WTC11 (cell line): Measurements from ENCODE around the gene METTL25B. TPM values are rescaled to one million over a fixed set of nuclear protein-coding genes. Genes with fewer than 3 reads are reported as not detected.

Experiments
- ATAC-seq: fragments of 200-7000 bp; cut with Tn5 transposase; 2 replicates; pipeline ENCODE4 v1.10.0; 2021; ENCODE audit warnings: mild to moderate bottlenecking, moderate library complexity
- CTCF ChIA-PET: fragments of 300-600 bp; sonication (Branson Sonifier 250); formaldehyde crosslinking; loops from one replicate; lab custom pipeline; 2021; ENCODE audit warnings: antibody characterized with exemption; lab: Charles Lee
- POLR2A ChIA-PET: fragments of 350-600 bp; sonication (Branson Sonifier 250); formaldehyde crosslinking; loops from one replicate; lab custom pipeline; 2021; ENCODE audit warnings: antibody characterized with exemption; lab: Charles Lee
- DNase-seq: peaks from one replicate; pipeline ENCODE4 v3.0.0; 2021; ENCODE audit warnings: low spot score
- H3K27ac Mint-ChIP-seq: 2 replicates; pipeline ENCODE4 v1.8.0; 2021; ENCODE audit warnings: mixed read lengths
- H3K27me3 Mint-ChIP-seq: 2 replicates; pipeline ENCODE4 v1.8.0; 2021; ENCODE audit warnings: low read depth, mild to moderate bottlenecking, moderate library complexity, mixed read lengths
- H3K36me3 Mint-ChIP-seq: 2 replicates; pipeline ENCODE4 v1.8.0; 2021; ENCODE audit warnings: mixed read lengths
- H3K4me1 Mint-ChIP-seq: 2 replicates; pipeline ENCODE4 v1.8.0; 2022; ENCODE audit warnings: mixed read lengths
- H3K4me3 Mint-ChIP-seq: 2 replicates; pipeline ENCODE4 v1.8.0; 2021; ENCODE audit warnings: mild to moderate bottlenecking, moderate library complexity, mixed read lengths
- H3K9me3 Mint-ChIP-seq: 2 replicates; pipeline ENCODE4 v1.8.0; 2021; ENCODE audit warnings: mixed read lengths
- ATF1 ChIP-seq: sonication (generic); formaldehyde crosslinking; IDR thresholded peaks from 2 replicates; pipeline ENCODE4 v1.8.1; 2023; ENCODE audit warnings: mild to moderate bottlenecking, moderate library complexity, missing genetic modification reagents
- ATF2 ChIP-seq: sonication (generic); formaldehyde crosslinking; IDR thresholded peaks from 2 replicates; pipeline ENCODE4 v1.8.1; 2022; ENCODE audit warnings: low read depth, missing genetic modification reagents, borderline replicate concordance
- ATF3 ChIP-seq: sonication (generic); formaldehyde crosslinking; conservative IDR thresholded peaks from 2 replicates; pipeline ENCODE4 v1.8.1; 2022; ENCODE audit warnings: mild to moderate bottlenecking, missing genetic modification reagents
- CREB1 ChIP-seq: sonication (generic); formaldehyde crosslinking; IDR thresholded peaks from 2 replicates; pipeline ENCODE4 v1.8.0; 2023; ENCODE audit warnings: mild to moderate bottlenecking, missing genetic modification reagents
- ELF4 ChIP-seq: sonication (generic); formaldehyde crosslinking; IDR thresholded peaks from 2 replicates; pipeline ENCODE4 v1.8.1; 2022; ENCODE audit warnings: low read depth, mild to moderate bottlenecking, moderate library complexity, missing genetic modification reagents
- EMX1 ChIP-seq: fragments of 250-450 bp; sonication (Bioruptor Pico); IDR thresholded peaks from 2 replicates; pipeline ENCODE4 v1.8.0; 2021; ENCODE audit warnings: mild to moderate bottlenecking
- ESRRA ChIP-seq: sonication (generic); formaldehyde crosslinking; IDR thresholded peaks from 2 replicates; pipeline ENCODE4 v1.8.1; 2022; ENCODE audit warnings: mild to moderate bottlenecking, missing genetic modification reagents, borderline replicate concordance
- GRHL2 ChIP-seq: fragments of 250-450 bp; sonication (Bioruptor Pico); IDR thresholded peaks from 2 replicates; pipeline ENCODE4 v1.8.0; 2022; ENCODE audit warnings: mild to moderate bottlenecking, moderate library complexity; ENCODE audit not compliant: insufficient replicate concordance, severe bottlenecking
- HMGA2 ChIP-seq: fragments of 250-450 bp; sonication (Bioruptor Pico); IDR thresholded peaks from 2 replicates; pipeline ENCODE4 v1.4.0; 2021; ENCODE audit warnings: mild to moderate bottlenecking, moderate library complexity
- NFATC4 ChIP-seq: fragments of 250-450 bp; sonication (Bioruptor Pico); IDR thresholded peaks from 2 replicates; pipeline ENCODE4 v1.9.0; 2021; ENCODE audit warnings: mild to moderate bottlenecking
- TCF7 ChIP-seq: sonication (generic); formaldehyde crosslinking; IDR thresholded peaks from 2 replicates; pipeline ENCODE4 v1.8.0; 2022; ENCODE audit warnings: mild to moderate bottlenecking, low read depth, missing genetic modification reagents, moderate library complexity
- ZBTB43 ChIP-seq: sonication (generic); formaldehyde crosslinking; IDR thresholded peaks from 2 replicates; pipeline ENCODE4 v1.8.1; 2023; ENCODE audit warnings: mild to moderate bottlenecking, missing genetic modification reagents
- ZMAT4 ChIP-seq: fragments of 250-450 bp; sonication (Bioruptor Pico); IDR thresholded peaks from 2 replicates; pipeline ENCODE4 v1.9.0; 2021; ENCODE audit warnings: mild to moderate bottlenecking
- ZNF263 ChIP-seq: sonication (generic); formaldehyde crosslinking; IDR thresholded peaks from 2 replicates; pipeline ENCODE4 v1.8.1; 2022; ENCODE audit warnings: low read depth, mild to moderate bottlenecking, moderate library complexity, missing genetic modification reagents
- ZNF317 ChIP-seq: sonication (generic); formaldehyde crosslinking; IDR thresholded peaks from 2 replicates; pipeline ENCODE4 v1.8.1; 2023; ENCODE audit warnings: low read depth, mild to moderate bottlenecking, moderate library complexity, missing genetic modification reagents, borderline replicate concordance
- ZNF671 ChIP-seq: fragments of 250-450 bp; sonication (Bioruptor Pico); IDR thresholded peaks from 2 replicates; pipeline ENCODE4 v1.8.0; 2021; ENCODE audit warnings: mild to moderate bottlenecking
- ZSCAN18 ChIP-seq: fragments of 250-450 bp; sonication (Bioruptor Pico); IDR thresholded peaks from 2 replicates; pipeline ENCODE4 v2.1.2; 2022; ENCODE audit warnings: mild to moderate bottlenecking, moderate library complexity
- total RNA-seq: library from RNA; stranded (reverse); gene quantifications from 3 replicates; pipeline ENCODE4 v1.2.3, GENCODE V29; 2021
- TF ChIP-seq, protein P1 (sequence below): sonication (generic); formaldehyde crosslinking; IDR thresholded peaks from 2 replicates; pipeline ENCODE4 v1.8.1; 2023; ENCODE audit warnings: mild to moderate bottlenecking, missing genetic modification reagents
- TF ChIP-seq, protein P2 (sequence below): sonication (generic); formaldehyde crosslinking; IDR thresholded peaks from 2 replicates; pipeline ENCODE4 v1.8.0; 2022; ENCODE audit warnings: mild to moderate bottlenecking, missing genetic modification reagents

METTL25B gene
- total RNA-seq, 1 experiment from 2014 or later = 32.0 TPM

GRCh38 chr1:156717351-156717750 is 10.9 kb upstream of the METTL25B start:
- peaks cover 15% of the 10 kb centered on the region for H3K36me3 Mint-ChIP-seq
- CTCF ChIA-PET = interaction anchor here (0.5 to 25.2 kb wide), 5 partner anchors 9 to 215 kb away, joined by 3 to 1553 read pairs (median 4); partner anchors contain the start of genes ISG20L2 and METTL25B

More at GRCh38 chr1:156717351-156717750, 10.9 kb upstream of the METTL25B start:
- POLR2A ChIA-PET = no interaction called here
- peaks cover 13% of the 10 kb centered on the region for H3K4me1 Mint-ChIP-seq
- ATAC-seq (peak; percentile 37; the same call in 1 of the 2 replicates), DNase-seq (no peak)
- H3K4me3 Mint-ChIP-seq = no peak overlapping the region
- no peaks in the 10 kb centered on the region for H3K9me3 Mint-ChIP-seq
- H3K27ac Mint-ChIP-seq = 0 out of 2 replicates have a peak overlapping the region, but pooled peaks have one; percentile 53
- no peaks in the 10 kb centered on the region; the same call in 1 of the 2 replicates for H3K27me3 Mint-ChIP-seq
- no peak for TF ChIP-seq HMGA2 (CRISPR knock-in tag)
- no peak for TF ChIP-seq ZNF671
- no peak for TF ChIP-seq ELF4 (CRISPR knock-in tag)
- TF ChIP-seq ATF2 (CRISPR knock-in tag) = no peak
- TF ChIP-seq GRHL2 (CRISPR knock-in tag) = no peak
- no peak for TF ChIP-seq ZSCAN18 (CRISPR knock-in tag)
- TF ChIP-seq TCF7 (CRISPR knock-in tag) = no peak
- no peak for TF ChIP-seq ZNF263
- no peak for TF ChIP-seq ZBTB43 (CRISPR knock-in tag)
- TF ChIP-seq, protein P1, sequence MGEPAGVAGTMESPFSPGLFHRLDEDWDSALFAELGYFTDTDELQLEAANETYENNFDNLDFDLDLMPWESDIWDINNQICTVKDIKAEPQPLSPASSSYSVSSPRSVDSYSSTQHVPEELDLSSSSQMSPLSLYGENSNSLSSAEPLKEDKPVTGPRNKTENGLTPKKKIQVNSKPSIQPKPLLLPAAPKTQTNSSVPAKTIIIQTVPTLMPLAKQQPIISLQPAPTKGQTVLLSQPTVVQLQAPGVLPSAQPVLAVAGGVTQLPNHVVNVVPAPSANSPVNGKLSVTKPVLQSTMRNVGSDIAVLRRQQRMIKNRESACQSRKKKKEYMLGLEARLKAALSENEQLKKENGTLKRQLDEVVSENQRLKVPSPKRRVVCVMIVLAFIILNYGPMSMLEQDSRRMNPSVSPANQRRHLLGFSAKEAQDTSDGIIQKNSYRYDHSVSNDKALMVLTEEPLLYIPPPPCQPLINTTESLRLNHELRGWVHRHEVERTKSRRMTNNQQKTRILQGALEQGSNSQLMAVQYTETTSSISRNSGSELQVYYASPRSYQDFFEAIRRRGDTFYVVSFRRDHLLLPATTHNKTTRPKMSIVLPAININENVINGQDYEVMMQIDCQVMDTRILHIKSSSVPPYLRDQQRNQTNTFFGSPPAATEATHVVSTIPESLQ (CRISPR knock-in tag) = no peak
- no peak for TF ChIP-seq ATF3 (CRISPR knock-in tag)
- TF ChIP-seq ZMAT4 (CRISPR knock-in tag) = no peak
- TF ChIP-seq, protein P2, sequence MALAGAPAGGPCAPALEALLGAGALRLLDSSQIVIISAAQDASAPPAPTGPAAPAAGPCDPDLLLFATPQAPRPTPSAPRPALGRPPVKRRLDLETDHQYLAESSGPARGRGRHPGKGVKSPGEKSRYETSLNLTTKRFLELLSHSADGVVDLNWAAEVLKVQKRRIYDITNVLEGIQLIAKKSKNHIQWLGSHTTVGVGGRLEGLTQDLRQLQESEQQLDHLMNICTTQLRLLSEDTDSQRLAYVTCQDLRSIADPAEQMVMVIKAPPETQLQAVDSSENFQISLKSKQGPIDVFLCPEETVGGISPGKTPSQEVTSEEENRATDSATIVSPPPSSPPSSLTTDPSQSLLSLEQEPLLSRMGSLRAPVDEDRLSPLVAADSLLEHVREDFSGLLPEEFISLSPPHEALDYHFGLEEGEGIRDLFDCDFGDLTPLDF = no peak
- no peak for TF ChIP-seq ATF1 (CRISPR knock-in tag)
- no peak for TF ChIP-seq ZNF317
- no peak for TF ChIP-seq CREB1
- TF ChIP-seq EMX1 = no peak
- no peak for TF ChIP-seq ESRRA (CRISPR knock-in tag)
- no peak for TF ChIP-seq NFATC4
